GM19438 (cell line): ENCODE results near the gene PPP1R12C.

ENCODE experiments used
- ATAC-seq: cut with Tn5 transposase; IDR thresholded peaks from one replicate; pipeline ENCODE4 v1.9.1; 2021; ENCODE audit warnings: low read depth; ENCODE audit not compliant: unreplicated experiment

Gene PPP1R12C

DNA sequence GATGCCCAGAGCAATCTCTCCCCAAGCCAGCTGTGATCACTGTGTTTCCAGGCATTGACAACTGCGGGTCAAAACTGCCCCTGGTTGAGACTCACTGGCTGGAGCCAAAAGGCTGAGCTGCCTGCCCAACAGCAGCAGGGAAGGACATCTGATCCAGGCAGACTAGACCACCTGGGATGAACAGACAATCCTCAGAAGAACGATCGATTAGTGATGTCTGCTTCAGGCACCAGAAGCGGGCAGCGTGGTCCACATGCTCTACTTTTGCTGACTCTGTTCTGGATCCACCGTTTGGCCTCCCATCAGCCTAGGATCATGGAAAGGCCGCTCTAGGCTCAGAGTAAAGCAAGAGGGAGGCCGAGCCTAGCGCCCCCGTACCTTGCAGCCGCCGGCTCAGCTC, 69.5 kb downstream of the PPP1R12C start:
- no peak for ATAC-seq

DNA sequence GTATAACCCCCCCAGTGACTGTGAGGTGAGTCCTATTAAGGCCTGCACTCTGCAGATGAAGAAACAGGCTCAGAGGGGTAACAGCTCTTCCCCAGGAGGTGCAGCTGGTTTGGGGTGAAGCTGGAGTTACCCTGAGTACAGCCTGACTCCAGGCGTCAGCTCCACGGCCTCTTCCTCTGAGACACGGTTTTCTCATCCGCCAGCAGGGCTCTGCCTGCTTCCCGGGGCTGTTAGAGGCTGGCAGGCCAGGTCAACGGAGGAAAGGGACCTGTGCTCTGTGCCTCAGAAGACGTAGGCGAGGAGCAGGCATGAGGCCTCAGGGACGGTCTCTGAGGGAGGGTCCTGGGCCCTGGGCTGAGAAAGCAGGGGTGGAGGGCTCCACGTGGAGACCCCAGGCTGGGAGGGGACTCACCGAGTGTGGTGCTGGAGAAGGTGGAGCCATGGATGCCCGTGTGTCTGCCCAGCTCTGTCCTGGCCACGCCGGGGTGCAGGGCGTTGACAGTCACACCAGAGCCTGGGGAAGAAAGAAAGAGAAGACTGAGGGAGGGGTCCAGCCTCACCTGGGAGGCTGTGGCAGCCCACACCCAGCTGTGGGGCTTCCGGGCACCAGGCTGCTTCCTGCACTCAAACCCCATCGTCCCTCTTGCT, 70.3 kb downstream of the PPP1R12C start:
- ATAC-seq, result no peak

DNA sequence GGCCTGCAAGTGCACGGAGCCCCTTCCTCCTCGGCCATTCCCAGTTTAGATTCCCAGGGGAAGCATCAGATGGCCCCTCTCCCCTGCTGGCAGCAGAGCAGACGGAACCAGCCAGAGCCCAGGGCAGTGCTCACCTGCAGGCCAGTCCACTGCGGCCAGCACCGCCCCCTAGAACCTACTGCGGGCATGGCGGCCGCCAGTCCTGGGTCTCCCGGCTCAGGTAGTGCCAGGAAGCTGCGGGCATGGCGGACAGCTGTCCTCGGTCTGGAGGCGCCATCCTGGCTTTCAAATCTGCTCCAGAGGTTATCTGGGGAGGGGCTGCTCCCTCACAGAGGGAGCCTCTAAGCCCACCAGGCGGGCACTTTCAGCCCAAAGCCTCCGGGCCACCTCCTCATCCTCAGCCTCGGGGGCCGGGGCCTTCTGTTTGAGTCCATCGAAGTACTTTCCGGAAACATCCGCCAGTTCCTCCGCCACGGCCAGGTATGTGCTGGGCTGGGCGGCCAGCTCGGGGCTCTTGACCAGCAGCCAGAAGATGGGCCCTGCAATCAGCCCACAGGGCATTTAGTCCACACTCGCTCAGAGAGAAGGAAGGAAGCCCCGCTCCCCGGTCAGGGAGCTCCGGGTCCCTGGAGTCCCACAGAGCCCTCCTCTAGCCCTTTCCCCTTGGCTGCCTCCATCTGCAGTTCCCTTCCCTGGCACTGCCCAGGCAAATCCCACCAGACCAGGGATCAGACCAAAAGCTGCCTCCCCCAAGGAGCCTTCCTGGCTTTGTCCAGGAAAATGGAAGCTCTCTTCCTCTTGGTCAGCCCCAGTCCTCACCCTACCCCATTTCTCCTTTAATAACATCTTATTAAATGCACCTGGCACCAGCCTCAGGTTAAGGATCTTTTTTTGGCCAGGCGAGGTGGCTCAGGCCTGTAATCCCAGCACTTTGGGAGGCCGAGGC, 72.4 kb downstream of the PPP1R12C start:
- ATAC-seq, result no peak

DNA sequence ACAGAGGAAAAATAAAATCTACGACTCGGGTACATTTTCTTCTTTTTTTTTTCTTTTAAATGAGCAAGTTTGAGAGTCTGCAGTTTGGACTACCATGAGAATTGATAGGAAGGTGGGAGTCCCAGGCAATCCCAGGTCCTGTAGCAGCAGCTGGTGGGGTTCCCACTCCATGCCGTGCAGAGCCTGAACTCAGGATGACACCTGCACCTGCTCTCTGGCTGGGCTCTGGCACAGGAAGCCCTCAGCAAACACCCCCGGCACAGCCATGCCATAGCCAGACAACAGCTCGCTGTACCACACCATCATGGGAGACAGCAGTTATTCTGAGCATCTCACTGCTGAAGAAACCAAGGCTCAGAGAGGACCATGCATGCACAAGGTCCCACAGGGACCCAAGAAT, 73.2 kb downstream of the PPP1R12C start:
- ATAC-seq, result no peak

DNA sequence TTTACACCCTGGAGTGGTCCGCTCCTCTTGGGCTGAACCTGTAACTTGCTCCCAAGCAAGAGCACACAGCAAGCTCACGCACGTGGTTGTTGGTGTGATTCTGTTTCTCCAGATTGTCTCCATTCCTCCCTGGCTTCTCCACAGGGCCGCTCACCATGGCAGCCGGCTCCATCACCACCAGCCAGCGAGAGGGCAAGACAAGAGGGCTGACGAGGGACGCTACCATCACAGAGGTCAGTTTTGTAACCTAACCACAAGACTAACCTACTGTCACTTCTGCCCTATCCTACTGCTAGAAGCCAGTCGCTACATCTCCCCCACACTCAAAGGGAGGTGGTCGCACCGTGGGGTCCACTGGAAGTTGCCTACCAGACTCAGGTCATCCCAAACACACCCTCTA, 74.7 kb downstream of the PPP1R12C start:
- ATAC-seq, result no peak

DNA sequence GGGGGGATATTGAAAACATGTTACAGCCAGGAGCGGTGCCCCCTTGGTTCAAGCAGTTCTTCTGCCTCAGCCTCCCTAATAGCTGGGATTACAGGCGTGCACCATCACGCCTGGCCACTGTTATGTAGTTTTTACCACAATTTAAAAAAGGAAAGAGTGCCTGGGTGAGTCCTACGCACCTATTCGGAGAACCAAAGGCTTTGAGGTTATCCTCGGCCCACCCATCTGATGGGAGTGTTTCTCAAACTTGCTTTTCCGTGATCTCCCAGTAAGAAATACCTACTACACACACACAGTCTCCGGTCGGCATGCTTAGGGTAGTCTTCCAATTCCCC, 75.1 kb downstream of the PPP1R12C start:
- ATAC-seq, result no peak

DNA sequence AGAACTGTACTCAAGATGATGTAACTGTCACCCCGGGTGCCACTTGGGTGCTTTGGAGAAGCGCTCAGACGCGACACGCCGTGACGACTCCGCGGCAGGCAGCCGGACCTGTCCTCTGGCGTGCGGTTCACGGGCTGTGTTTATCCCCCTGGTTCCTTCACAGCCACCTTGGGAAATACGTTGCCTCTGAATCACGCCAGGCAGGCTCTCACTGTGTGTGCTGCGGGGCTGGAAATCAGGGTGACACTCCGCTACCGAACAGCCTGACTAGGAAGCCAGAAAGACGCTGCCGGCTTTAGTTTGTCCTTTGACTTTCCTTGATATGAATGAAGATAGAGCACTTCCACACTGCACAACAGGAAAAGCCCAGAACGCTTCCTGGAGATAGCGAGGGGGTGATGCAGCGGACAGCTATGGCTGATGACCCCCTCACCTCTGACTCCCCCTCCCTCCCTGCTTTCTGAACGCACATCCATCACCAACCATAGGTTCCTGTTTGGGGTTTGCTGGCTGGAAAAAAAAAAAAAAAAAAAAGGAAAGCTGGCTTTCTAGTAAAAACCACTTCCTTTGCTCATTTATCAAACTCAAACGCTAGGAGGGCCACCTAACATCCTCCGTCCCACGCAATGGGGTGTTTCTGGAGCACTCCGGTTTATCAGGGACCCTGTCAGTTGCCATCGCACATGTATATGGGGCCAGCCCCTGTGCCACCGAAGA, 75.7 kb downstream of the PPP1R12C start:
- ATAC-seq, result no peak

DNA sequence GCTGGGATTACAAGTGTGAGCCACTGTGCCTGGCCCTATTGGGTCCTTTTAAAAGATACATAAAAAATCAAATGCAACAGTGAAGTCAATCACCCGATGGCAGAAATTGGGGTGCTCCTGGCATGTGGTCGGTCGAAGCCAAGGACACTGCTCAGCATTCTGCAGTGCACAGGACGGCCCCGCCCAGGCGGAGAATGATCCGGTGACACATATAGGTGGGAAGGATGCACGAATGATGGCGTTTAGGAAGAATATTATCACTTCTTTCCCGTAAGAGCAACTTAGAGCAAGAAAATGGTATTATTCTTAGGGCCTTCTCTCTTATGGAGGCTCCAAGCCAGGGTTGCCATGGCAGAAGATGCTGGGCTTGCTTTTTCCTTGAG, 76.2 kb downstream of the PPP1R12C start:
- no peak for ATAC-seq
